TTC549 (cell line): ENCODE data around the gene MMP1.
A peak's percentile ranks its signal among the peaks of the same experiment; 100 is the strongest.

ENCODE experiments used
- FAIRE-seq: peaks from 2 replicates; lab custom pipeline; 2012; peaks lifted over from hg19 to GRCh38; lab: Jason Lieb, UNC

Gene MMP1

DNA sequence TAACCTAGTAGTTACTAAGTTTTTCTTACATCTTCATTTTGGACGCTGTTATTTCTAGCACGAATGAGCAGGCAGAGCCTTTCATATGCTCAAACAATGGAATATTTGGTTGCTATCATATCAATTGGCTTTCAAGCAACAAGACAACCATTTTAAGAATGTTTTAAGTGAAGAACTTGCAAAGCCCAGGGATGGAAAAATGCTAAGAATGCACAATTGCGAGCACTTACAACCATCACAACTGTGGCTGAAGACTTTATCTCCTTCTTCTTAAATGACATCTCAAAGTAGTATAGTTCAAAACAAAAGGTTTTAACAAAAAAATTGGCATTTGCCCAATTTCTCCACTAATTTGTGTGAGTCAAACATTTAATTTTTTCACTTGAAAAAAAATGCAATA is 8.3 kb upstream of the MMP1 start:
- FAIRE-seq, result no peak

GRCh38 chr11:102802341-102802740 is 4.4 kb upstream of the MMP1 start:
- no peak for FAIRE-seq

DNA sequence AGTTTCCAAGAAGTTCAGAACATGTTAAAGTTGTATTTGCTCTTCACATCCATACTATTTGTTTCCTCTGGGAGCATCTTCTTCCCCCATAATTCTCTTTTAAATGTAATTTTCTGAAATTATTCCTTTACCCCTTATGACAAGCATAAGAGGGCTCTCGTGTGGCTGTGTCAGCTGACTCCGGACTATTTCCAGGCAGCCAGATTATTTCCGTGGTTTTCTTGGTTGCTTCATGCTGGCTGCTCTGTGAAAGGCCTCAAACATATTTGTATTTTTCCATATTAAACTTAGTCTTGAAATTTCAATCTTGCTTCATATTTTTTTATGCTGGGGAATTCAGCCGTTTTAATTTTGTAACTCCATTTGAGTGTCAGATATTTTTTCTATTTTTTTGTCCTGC is 2.8 kb upstream of the MMP1 start:
- FAIRE-seq, result no peak

DNA sequence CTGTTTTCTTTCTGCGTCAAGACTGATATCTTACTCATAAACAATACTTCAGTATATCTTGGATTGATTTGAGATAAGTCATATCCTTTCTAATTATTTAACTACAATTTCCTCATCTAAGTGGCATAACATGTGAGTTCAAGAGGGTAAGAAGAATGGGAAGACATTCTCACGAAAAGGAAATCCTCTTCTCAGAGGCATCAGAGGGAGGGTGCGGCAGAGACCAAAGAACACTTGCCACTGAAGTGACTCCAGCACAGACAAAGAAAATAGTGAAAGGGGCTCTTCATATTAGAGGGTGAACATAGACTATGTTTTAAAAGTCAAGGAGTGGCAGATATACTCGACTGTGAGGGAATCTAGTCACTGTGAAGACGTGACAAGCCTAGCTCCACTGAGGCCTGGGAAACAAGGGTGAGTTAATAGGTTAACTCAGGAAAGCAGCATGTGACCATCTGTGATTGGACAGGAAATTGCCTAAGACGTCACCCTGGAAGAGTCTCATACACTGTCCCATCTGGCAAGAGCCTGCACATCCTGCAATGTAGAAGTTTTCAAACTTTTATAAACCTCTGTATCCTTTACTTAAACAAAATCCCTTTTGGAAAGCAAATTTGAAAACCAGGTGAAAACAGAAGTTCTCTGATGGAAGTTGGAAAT is 1.9 kb upstream of the MMP1 start:
- FAIRE-seq, result no peak

GRCh38 chr11:102794382-102794781 is 3.6 kb downstream of the MMP1 start:
- FAIRE-seq, result no peak

DNA sequence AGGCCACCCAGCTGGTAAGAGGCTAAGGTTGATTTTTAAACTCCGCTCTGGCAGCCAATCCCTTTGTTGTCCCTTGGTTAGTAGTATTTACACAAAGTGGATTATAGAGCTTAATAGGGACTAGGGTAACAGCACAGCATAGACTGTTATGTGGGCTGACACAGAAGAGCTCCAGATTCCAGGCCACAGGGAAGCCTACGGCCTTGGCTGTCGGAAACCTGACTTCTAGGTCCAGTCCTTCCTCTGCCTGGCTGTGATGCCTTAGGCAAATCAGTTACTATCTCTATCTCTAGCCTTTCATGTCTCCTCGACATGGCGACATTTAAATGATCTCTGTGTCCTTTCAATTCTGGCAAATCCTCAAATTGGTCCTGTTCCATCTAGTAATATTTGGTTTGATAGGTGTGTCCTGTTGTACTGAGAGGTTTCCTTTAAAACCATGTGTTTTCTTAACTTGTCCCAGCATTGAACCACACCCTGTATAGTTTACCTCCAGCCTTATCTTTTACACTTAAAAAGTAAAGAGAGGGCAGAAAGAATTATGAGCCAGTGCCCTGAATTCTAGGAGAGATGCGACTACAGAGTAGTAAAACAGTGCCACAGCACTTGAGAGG is 4.2 kb downstream of the MMP1 start:
- FAIRE-seq, result no peak

DNA sequence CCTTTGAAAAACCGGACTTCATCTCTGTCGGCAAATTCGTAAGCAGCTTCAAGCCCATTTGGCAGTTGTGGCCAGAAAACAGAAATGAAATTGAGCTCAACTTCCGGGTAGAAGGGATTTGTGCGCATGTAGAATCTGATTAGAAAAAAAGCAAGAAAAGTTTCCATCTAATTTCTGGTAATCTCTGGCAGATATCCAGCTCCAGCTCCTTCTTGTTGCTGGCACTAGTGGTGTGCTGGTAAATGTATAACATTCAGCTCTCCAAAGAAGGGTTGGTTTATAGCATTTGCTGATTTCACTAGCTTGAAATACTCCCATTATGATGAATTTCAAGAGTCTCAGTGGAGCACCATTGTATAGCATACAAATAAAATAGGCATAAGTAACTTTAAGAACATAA is 5.4 kb downstream of the MMP1 start:
- no peak for FAIRE-seq

- FAIRE-seq, result peak; percentile 13
Observed at GRCh38 chr11:102791271-102792036, 6.5 kb downstream of the MMP1 start.

DNA sequence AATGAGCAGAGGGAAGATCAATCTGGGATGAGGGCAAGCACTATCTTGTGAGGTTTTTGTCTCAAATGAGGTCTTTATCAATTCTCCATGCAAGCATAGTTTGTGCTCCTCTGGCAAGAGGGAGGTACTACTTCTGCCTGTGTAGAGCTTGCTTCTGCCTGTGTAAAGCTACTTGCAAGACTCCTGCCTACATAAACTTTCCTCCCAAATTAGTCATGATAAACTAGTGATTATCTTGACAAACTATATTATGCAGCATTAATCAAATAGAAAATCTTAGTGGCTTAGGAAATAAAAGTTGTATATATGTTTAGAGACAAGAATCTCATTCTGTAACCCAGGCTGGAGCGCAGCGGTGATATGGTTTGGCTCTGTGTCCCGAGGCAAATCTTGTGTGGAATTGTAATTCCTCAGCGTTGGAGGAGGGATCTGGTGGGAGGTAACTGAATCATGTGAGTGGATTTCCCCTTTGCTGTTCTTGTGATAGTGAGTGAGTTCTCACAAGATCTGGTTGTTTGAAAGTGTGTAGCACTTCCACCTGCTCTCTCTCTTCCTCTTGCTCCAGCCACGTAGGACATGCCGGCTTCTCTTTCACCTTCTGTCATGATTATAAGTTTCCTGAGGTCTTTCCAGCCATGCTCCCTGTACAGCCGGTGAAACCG is 9.5 kb downstream of the MMP1 start:
- no peak for FAIRE-seq

DNA sequence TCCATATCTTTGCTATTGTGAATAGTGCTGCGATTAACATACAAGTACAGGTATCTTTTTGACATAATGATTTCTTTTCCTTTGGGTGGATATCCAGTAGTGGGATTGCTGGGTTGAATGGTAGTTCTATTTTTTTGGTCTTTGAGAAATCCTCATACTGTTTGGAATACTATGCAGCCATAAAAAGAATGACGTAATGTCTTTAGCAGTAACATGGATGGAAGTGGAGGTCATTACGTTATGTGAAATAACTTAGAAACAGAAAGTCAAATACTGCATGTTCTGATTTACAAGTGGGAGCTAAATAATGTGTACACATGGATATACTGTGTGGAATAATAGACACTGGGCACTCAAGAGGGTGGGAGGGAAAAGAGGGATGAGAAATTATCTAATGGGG is 13.6 kb downstream of the MMP1 start:
- FAIRE-seq, result no peak

DNA sequence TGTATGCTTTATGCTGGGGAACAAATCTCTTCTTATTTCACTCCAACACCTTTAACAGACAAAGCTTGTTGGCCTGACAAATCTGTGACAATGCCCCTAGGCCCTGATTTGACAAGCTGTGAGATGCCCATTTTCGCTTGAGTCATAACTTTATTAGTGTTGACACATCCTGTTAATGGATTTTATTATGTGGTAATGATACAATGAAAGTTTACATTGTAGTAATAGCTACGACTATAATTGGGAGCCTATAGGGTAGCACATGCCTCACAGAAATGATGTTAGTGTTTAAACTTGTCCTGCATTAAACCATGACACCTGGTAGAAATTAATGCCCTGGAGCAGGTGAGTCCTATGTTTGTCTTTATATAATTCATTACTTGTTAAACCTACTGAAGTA is 14.2 kb downstream of the MMP1 start:
- no peak for FAIRE-seq

DNA sequence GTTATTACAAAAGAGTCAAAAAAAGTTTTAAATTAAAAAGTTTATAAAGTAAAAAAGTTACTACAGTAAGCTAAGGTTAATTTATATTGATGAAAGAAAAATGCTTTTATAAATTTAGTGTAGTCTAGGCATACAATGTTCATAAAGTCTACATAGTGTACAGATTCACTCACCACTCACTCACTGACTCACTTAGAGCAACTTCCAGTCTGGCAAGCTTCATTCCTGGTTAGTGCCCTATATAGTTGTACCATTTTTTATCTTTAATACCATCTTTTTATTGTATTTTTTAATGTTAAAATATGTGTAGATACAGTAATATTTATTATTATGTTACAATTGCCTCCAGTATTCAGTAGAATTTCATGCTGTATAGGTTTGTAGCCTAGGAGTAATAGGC is 14.9 kb downstream of the MMP1 start:
- no peak for FAIRE-seq

GRCh38 chr11:102781676-102782075 is 16.3 kb downstream of the MMP1 start:
- FAIRE-seq, result no peak

GRCh38 chr11:102780491-102780918 is 17.5 kb downstream of the MMP1 start, which contains the start of gene MMP10:
Gene MMP10 (minus strand): TSS chr11:102780628. CDS start chr11:102780591, 37 bp downstream.
- FAIRE-seq, result peak; percentile 96

- FAIRE-seq, result peak; percentile 68
Observed at GRCh38 chr11:102776454-102776853, 21.5 kb downstream of the MMP1 start.

DNA sequence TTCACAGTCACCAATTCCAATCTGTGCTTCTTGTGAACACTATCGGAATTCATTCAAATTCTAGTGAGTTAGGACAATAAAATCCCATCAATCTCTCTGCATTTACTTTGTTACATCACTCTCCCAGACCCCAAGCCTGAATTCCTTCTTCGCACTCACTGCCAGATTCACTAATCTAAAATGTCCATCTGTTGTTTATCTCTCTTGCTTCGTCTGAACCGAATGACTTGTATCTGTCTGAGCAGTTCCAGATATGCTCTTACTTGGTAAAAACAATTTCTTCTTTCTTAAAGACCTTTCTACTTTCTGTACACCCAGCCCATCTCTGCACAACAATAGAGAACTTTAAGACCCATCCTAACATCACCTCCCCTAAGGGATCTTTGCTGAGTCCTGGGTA is 24.6 kb downstream of the MMP1 start:
- FAIRE-seq, result no peak

GRCh38 chr11:102771351-102771750 is 26.6 kb downstream of the MMP1 start:
- FAIRE-seq, result no peak

- no peak for FAIRE-seq
Observed at GRCh38 chr11:102770191-102770590, 27.8 kb downstream of the MMP1 start.

DNA sequence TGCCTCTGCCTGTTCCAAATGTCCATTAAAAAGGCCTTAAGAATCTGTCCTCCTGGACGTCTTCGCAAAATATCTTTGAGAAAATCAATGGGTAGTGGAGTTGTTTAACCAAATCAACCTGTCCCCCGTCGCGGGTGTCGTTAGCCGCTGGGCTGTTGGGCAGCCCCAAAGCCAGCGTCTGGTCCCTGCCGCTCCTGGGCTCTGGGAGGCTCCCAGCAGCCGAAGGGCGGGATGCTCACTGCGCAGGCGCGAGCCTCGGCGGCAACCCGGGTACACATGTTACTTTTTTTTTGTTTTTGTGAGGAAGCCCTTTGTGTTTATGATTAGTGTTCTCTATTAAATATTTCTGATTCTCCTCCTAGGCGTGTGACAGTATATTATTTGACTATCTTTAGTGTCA is 30.2 kb downstream of the MMP1 start:
- FAIRE-seq, result no peak

- no peak for FAIRE-seq
Observed at GRCh38 chr11:102763440-102763839, 34.5 kb downstream of the MMP1 start.

DNA sequence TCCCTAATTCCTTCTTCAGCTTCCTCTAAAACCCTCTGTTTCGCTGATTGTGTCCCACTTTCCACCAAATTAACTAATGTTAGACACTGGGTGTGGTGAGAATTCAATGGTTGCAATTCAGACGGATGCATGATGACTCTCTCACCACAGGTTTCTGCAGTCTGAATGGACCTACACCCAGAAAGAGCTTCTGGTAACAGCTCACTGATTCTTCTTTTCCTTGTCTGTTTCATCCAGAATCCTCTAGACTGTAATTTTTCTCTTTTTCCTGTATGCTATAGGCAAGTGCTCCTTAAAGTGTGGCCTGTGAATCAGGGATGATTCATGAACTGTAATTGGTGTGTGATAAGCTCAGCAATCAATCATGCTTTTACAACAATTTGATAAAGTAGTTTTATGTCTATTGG is 35.6 kb downstream of the MMP1 start:
- FAIRE-seq, result peak; percentile 83

GRCh38 chr11:102761646-102762238 is 36.2 kb downstream of the MMP1 start:
- FAIRE-seq, result peak; percentile 97
